Panc1 (cell line): ENCODE measurements around the gene SCP2D1. TPM values are rescaled to one million over a fixed set of nuclear protein-coding genes. Genes with fewer than 3 reads are reported as not detected.

Source experiments
- ATAC-seq: fragments of 200-7000 bp; cut with Tn5 transposase; 2 replicates; pipeline ENCODE4 v1.9.1; 2020; ENCODE audit warnings: mild to moderate bottlenecking, moderate library complexity
- BruUV-seq: library from RNA; stranded (reverse); fragments of 400-500 nt; replicated peaks from 2 replicates; lab custom pipeline; 2021; lab: Mats Ljungman, UMichigan
- CTCF ChIA-PET: fragments of 300-600 bp; sonication (Branson Sonifier 250); formaldehyde crosslinking; loops from one replicate; lab custom pipeline; 2022; ENCODE audit warnings: antibody characterized with exemption; lab: Charles Lee
- POLR2A ChIA-PET: fragments of 300-600 bp; sonication (Branson Sonifier 250); formaldehyde crosslinking; loops from one replicate; lab custom pipeline; 2022; ENCODE audit warnings: antibody characterized with exemption; lab: Charles Lee
- DNase-seq: peaks from one replicate; pipeline ENCODE4 v3.0.0-alpha.2; 2010; ENCODE audit warnings: low read depth, low spot score
- H3K27ac ChIP-seq: 2 replicates; pipeline ENCODE4 v1.5.1; 2011; ENCODE audit warnings: mild to moderate bottlenecking, low read length, inconsistent platforms
- H3K27me3 ChIP-seq: fragments of 200-500 bp; sonication (Bioruptor generic); 2 replicates; pipeline ENCODE4 v1.6.0; 2014; ENCODE audit warnings: low read length, inconsistent platforms; ENCODE audit not compliant: control insufficient read depth, insufficient read depth
- H3K36me3 ChIP-seq: fragments of 200-500 bp; sonication (Bioruptor generic); 2 replicates; pipeline ENCODE4 v1.5.1; 2014; ENCODE audit warnings: inconsistent platforms, mild to moderate bottlenecking, low read length, moderate library complexity; ENCODE audit not compliant: control insufficient read depth, insufficient read depth
- H3K4me1 ChIP-seq: 2 replicates; pipeline ENCODE4 v1.5.1; 2011; ENCODE audit warnings: inconsistent platforms, mild to moderate bottlenecking, low read length, moderate library complexity; ENCODE audit not compliant: control insufficient read depth, insufficient read depth
- H3K4me3 ChIP-seq, 2 experiments: 2 replicates each; pipeline ENCODE4 v1.5.1; 2011 to 2012; ENCODE audit warnings: low read depth in 2 of 2, low read length in 2 of 2, mild to moderate bottlenecking in 2 of 2, inconsistent platforms in 1 of 2, moderate library complexity in 1 of 2
- H3K9me3 ChIP-seq: fragments of 200-500 bp; sonication (Bioruptor generic); 2 replicates; pipeline ENCODE4 v1.5.1; 2014; ENCODE audit warnings: low read depth, mild to moderate bottlenecking, inconsistent platforms, low read length, moderate library complexity; ENCODE audit not compliant: control insufficient read depth, insufficient read depth
- POLR2AphosphoS5 ChIP-seq: IDR thresholded peaks from 2 replicates; pipeline ENCODE4 v1.6.1; 2012; ENCODE audit warnings: mild to moderate bottlenecking, low read depth, low read length, moderate library complexity
- SIN3A ChIP-seq: IDR thresholded peaks from 2 replicates; pipeline ENCODE4 v1.6.1; 2012; ENCODE audit warnings: low read depth, mild to moderate bottlenecking, low read length, moderate library complexity, borderline replicate concordance; ENCODE audit not compliant: insufficient read depth
- TCF7L2 ChIP-seq: IDR thresholded peaks from 2 replicates; pipeline ENCODE4 v1.6.1; 2011; ENCODE audit warnings: mild to moderate bottlenecking, low read depth, low read length, inconsistent platforms
- in situ Hi-C: cut with HindIII; loops from 2 replicates; pipeline ENCODE4 v1.10.0; 2016; ENCODE audit warnings: low sequenced_read_pairs, low pct_unique_long_range_greater_than_20kb
- intact Hi-C: fragments of 100-400 bp; cut with micrococcal nuclease; formaldehyde crosslinking; loops from one replicate; pipeline ENCODE4 v1.10.0; 2022; ENCODE audit not compliant: unreplicated experiment
- total RNA-seq: library from RNA; stranded (reverse); gene quantifications from one replicate; pipeline ENCODE4 v1.2.1, GENCODE V29; 2021; ENCODE audit not compliant: unreplicated experiment
- TF ChIP-seq, protein P1 (sequence below), 2 experiments: IDR thresholded peaks; 2 replicates each; pipeline ENCODE4 v1.6.1; 2011 to 2012; ENCODE audit warnings: low read depth in 2 of 2, control low read depth in 1 of 2, low read length in 1 of 2, mild to moderate bottlenecking in 1 of 2, moderate library complexity in 1 of 2; ENCODE audit not compliant: insufficient read depth in 1 of 2
- TF ChIP-seq, protein P2 (sequence below): fragments of 450-650 bp; IDR thresholded peaks from 2 replicates; pipeline ENCODE4 v1.5.1; 2017; ENCODE audit warnings: mild to moderate bottlenecking

Gene SCP2D1
- total RNA-seq, 1 experiment from 2014 or later, result not detected

DNA sequence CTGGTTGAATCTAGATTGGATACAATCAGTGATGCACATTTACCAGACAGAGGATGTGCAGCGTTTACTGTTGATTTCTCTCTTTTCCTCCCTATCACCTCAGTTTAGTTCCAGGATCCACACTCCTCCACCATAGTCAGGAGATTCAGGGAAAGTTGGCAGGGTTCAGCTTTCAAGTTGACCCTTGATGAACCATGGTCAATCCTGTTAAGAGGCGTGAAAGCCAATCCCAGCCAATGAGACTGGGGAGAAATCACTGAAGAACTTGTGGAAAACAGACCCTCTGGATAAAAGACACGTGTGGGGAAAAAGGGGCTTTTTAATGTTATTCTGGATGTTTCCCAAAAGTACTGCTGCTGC lies 19.2 kb upstream of the SCP2D1 start:
- CTCF ChIA-PET, result no interaction called here
- DNase-seq, result no peak
- Histone ChIP-seq H3K27me3 (peaks cover 3% of the 10 kb centered on the region), H3K4me1 (peaks cover 4% of the 10 kb centered on the region; the same call in 1 of the 2 replicates), H3K9me3 (peaks cover 8% of the 10 kb centered on the region; the same call in 1 of the 2 replicates), H3K4me3 (peak overlapping the region; percentile 77 to 79), H3K36me3 (no peaks in the 10 kb centered on the region; the same call in 1 of the 2 replicates), H3K27ac (peak overlapping the region; percentile 85)
- ATAC-seq, result no peak
- in situ Hi-C loops, result no loop called here
- intact Hi-C loops, result no loop called here
- TF ChIP-seq SIN3A (no peak), TCF7L2 (no peak), POLR2AphosphoS5 (no peak)
- TF ChIP-seq, protein P1, sequence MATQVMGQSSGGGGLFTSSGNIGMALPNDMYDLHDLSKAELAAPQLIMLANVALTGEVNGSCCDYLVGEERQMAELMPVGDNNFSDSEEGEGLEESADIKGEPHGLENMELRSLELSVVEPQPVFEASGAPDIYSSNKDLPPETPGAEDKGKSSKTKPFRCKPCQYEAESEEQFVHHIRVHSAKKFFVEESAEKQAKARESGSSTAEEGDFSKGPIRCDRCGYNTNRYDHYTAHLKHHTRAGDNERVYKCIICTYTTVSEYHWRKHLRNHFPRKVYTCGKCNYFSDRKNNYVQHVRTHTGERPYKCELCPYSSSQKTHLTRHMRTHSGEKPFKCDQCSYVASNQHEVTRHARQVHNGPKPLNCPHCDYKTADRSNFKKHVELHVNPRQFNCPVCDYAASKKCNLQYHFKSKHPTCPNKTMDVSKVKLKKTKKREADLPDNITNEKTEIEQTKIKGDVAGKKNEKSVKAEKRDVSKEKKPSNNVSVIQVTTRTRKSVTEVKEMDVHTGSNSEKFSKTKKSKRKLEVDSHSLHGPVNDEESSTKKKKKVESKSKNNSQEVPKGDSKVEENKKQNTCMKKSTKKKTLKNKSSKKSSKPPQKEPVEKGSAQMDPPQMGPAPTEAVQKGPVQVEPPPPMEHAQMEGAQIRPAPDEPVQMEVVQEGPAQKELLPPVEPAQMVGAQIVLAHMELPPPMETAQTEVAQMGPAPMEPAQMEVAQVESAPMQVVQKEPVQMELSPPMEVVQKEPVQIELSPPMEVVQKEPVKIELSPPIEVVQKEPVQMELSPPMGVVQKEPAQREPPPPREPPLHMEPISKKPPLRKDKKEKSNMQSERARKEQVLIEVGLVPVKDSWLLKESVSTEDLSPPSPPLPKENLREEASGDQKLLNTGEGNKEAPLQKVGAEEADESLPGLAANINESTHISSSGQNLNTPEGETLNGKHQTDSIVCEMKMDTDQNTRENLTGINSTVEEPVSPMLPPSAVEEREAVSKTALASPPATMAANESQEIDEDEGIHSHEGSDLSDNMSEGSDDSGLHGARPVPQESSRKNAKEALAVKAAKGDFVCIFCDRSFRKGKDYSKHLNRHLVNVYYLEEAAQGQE (IDR thresholded peaks at IDR 0.05; ENCODE audit: insufficient read depth in 1 of 2, low read depth in 2 of 2, low read length in 1 of 2), result no peak
- TF ChIP-seq, protein P2, sequence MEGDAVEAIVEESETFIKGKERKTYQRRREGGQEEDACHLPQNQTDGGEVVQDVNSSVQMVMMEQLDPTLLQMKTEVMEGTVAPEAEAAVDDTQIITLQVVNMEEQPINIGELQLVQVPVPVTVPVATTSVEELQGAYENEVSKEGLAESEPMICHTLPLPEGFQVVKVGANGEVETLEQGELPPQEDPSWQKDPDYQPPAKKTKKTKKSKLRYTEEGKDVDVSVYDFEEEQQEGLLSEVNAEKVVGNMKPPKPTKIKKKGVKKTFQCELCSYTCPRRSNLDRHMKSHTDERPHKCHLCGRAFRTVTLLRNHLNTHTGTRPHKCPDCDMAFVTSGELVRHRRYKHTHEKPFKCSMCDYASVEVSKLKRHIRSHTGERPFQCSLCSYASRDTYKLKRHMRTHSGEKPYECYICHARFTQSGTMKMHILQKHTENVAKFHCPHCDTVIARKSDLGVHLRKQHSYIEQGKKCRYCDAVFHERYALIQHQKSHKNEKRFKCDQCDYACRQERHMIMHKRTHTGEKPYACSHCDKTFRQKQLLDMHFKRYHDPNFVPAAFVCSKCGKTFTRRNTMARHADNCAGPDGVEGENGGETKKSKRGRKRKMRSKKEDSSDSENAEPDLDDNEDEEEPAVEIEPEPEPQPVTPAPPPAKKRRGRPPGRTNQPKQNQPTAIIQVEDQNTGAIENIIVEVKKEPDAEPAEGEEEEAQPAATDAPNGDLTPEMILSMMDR, result no peak
- BruUV-seq, result no TSS peak
- POLR2A ChIA-PET, result no interaction called here

GRCh38 chr20:18795366-18795765 lies 18.2 kb upstream of the SCP2D1 start:
- ChIA-PET CTCF (no interaction called here), POLR2A (no interaction called here)
- intact Hi-C loops, result no loop called here
- Histone ChIP-seq H3K27me3 (peaks cover 3% of the 10 kb centered on the region), H3K4me1 (peaks cover 4% of the 10 kb centered on the region; the same call in 1 of the 2 replicates), H3K36me3 (no peaks in the 10 kb centered on the region; the same call in 1 of the 2 replicates), H3K27ac (no peak overlapping the region), H3K9me3 (peaks cover 8% of the 10 kb centered on the region; the same call in 1 of the 2 replicates), H3K4me3 (no peak overlapping the region)
- no peak for ATAC-seq
- no peak for DNase-seq
- in situ Hi-C loops, result no loop called here
- BruUV-seq, result no TSS peak
- TF ChIP-seq, protein P2, result no peak
- TF ChIP-seq POLR2AphosphoS5 (no peak), SIN3A (no peak)
